Hippocampal formation (tissue), 2 donors: ENCODE measurements around the gene SFRP2.

Experiments
- DNase-seq, 2 donors: peaks; one replicate each; lab custom pipeline; 2025; lab: John Stamatoyannopoulos, UW

The SFRP2 gene

GRCh38 chr4:153798420-153798819, 9.5 kb upstream of the SFRP2 start:
- DNase-seq = no peak

GRCh38 chr4:153794006-153794405, 5.1 kb upstream of the SFRP2 start:
- DNase-seq = no peak

- no peak for DNase-seq
These were observed 3.9 kb upstream of the SFRP2 start for GRCh38 chr4:153792618-153793247.

- peak; percentile 13 to 24 for DNase-seq
These were observed 3.1 kb upstream of the SFRP2 start for GRCh38 chr4:153791746-153792617.

- DNase-seq = no peak
These were observed 2.2 kb upstream of the SFRP2 start for GRCh38 chr4:153790962-153791551.

GRCh38 chr4:153790500-153790865, 1.6 kb upstream of the SFRP2 start:
- DNase-seq = no peak

- DNase-seq = no peak
These were observed 1.0 kb upstream of the SFRP2 start for GRCh38 chr4:153789741-153790499.

- no peak for DNase-seq
These were observed 851 bp downstream of the SFRP2 start for GRCh38 chr4:153788051-153788412.

- DNase-seq = no peak
These were observed 1.3 kb downstream of the SFRP2 start for GRCh38 chr4:153787575-153787974.

GRCh38 chr4:153787061-153787560, 1.8 kb downstream of the SFRP2 start:
- DNase-seq = no peak

GRCh38 chr4:153785910-153786721, 2.8 kb downstream of the SFRP2 start:
- peak in 1 of 2 donors; percentile 71 for DNase-seq

- no peak for DNase-seq
These were observed 4.7 kb downstream of the SFRP2 start for GRCh38 chr4:153784166-153784699.

- no peak for DNase-seq
These were observed 6.3 kb downstream of the SFRP2 start for GRCh38 chr4:153782581-153782980.

- no peak for DNase-seq
These were observed 7.0 kb downstream of the SFRP2 start for GRCh38 chr4:153781717-153782416.

GRCh38 chr4:153781280-153781679, 7.6 kb downstream of the SFRP2 start:
- no peak for DNase-seq

GRCh38 chr4:153780876-153781275, 8.0 kb downstream of the SFRP2 start:
- no peak for DNase-seq

- DNase-seq = no peak
These were observed 8.7 kb downstream of the SFRP2 start for GRCh38 chr4:153780221-153780620.

GRCh38 chr4:153778383-153778782, 10.5 kb downstream of the SFRP2 start:
- no peak for DNase-seq

- no peak for DNase-seq
These were observed 11.5 kb downstream of the SFRP2 start for GRCh38 chr4:153777421-153777820.

GRCh38 chr4:153776601-153777000, 12.3 kb downstream of the SFRP2 start:
- no peak for DNase-seq
